Heart right ventricle (tissue), 16 donors: ENCODE data around the gene CASK. TPM values are rescaled to one million over a fixed set of nuclear protein-coding genes. Genes with fewer than 3 reads are reported as not detected.

Experiments
- ATAC-seq, 8 donors: fragments of 200-7000 bp; cut with Tn5 transposase; one replicate each; pipeline ENCODE4 v1.9.1; 2020; ENCODE audit warnings: mild to moderate bottlenecking in 8 of 8, moderate library complexity in 8 of 8, moderate number of reproducible peaks in 1 of 8
- DNase-seq, 2 donors: peaks; one replicate each; pipeline ENCODE4 v3.0.0-alpha.2; 2020
- H3K27ac ChIP-seq, 10 donors: fragments of 200-600 bp; sonication (generic) in 2 of 10; one replicate each; pipeline versions ENCODE4 v1.5.0 to v1.8.0; 2020 to 2022; ENCODE audit warnings: mild to moderate bottlenecking in 3 of 10
- H3K27me3 ChIP-seq, 7 donors: fragments of 200-600 bp; one replicate each; pipeline ENCODE4 v1.8.0; 2021 to 2022; ENCODE audit warnings: mild to moderate bottlenecking in 2 of 7
- H3K36me3 ChIP-seq, 9 donors: fragments of 200-600 bp; sonication (generic) in 1 of 9; one replicate each; pipeline versions ENCODE4 v1.5.0 to v1.8.0; 2020 to 2022; ENCODE audit warnings: mild to moderate bottlenecking in 2 of 9
- H3K4me1 ChIP-seq, 9 donors: fragments of 200-600 bp; sonication (generic) in 1 of 9; one replicate each; pipeline versions ENCODE4 v1.5.0 to v1.8.0; 2020 to 2022; ENCODE audit warnings: mild to moderate bottlenecking in 4 of 9
- H3K4me3 ChIP-seq, 10 donors: fragments of 200-600 bp; sonication (generic) in 2 of 10; one replicate each; pipeline versions ENCODE4 v1.5.0 to v1.8.0; 2020 to 2022; ENCODE audit warnings: mild to moderate bottlenecking in 7 of 10, moderate library complexity in 2 of 10
- H3K9me3 ChIP-seq, 11 donors: fragments of 200-600 bp in 10 of 11; sonication (generic) in 2 of 11; one replicate each; pipeline versions ENCODE4 v1.5.0 to v1.8.0; 2013 to 2022; ENCODE audit warnings: mild to moderate bottlenecking in 2 of 11, control low read depth in 1 of 11, moderate library complexity in 1 of 11
- CTCF ChIP-seq, 9 donors: fragments of 200-600 bp; sonication (generic) in 2 of 9; IDR thresholded peaks; one replicate each; pipeline versions ENCODE4 v1.5.0 to v1.8.0; 2021 to 2022; ENCODE audit warnings: antibody characterized with exemption in 9 of 9, mild to moderate bottlenecking in 5 of 9, moderate library complexity in 1 of 9
- WGBS, 2 donors: extraction: QIAGEN DNeasy Blood & Tissue Kit; methylation state at CpG; one replicate each; pipeline ENCODE4 v1.1.7; 2013; ENCODE audit warnings: inconsistent platforms in 1 of 2; 5-methylcytosine and 5-hydroxymethylcytosine counted together
- intact Hi-C, 10 donors: fragments of 100-400 bp; cut with DNase I; formaldehyde crosslinking; loops; one replicate each; pipeline versions ENCODE4 v1.11.1 to v1.14.2; 2022
- polyA plus RNA-seq, 2 donors: library from polyadenylated mRNA; stranded (reverse); fragments of 200-250 nt; gene quantifications; one replicate each; pipeline ENCODE4 v1.2.3, GENCODE V29; 2013
- total RNA-seq, 10 donors: library from RNA; stranded (reverse); fragmentation: NEBNext Ultra II Directional in 3 of 10; extraction: Animal tissue kit (Norgen Biotek cat#: 25700) in 3 of 10; gene quantifications; one replicate each; pipeline versions ENCODE4 v1.2.1 to v1.2.4, GENCODE V29; 2021 to 2023
- donor health status: Arrhythmogenic right ventricular cardiomyopathy.
- donor health status: ischemic (EF 13 %, LVEDD 7.1; RV severe dilation, severe dysfunction).
- donor health status: healthy with polysubstance abuse.
- donor health status: DM: no; HTN: yes; CAD: no.
- donor health status: DM: no; HTN: no; CAD: no.
- donor health status: ischemic (EF 25% LVEDD 6.9; RV normal size, moderate dysfunction).
- donor health status: ischemic (EF 25% LVEDD 5.7; RV mildly dilated, moderate dysfunction).
- donor health status: healthy.
- donor health status: DM: yes; HTN: yes; CAD: no.
- donor health status: Ischemic cardiomyopathy.
- donor health status: ischemic (EF 35%, LVEDD 5.7; RV mildly dilated, moderate dysfunction).
- donor health status: nonischemic (EF 11% LVEDD 7.7; RV severe dilation, severe dysfunction).
- donor health status: DM: yes; HTN: yes; CAD: no.
- donor health status: PGD.
- donor health status: ischemic (EF 29% LVEDD 5.4; RV normal size, mild dysfunction).
- donor health status: nonischemic (EF 23%, LVEDD 6.1; RV moderate dilation, normal function).

The CASK gene
- total and polyA plus RNA-seq, 12 donors = 2.2 to 20.7 (median 12.7) TPM

DNA sequence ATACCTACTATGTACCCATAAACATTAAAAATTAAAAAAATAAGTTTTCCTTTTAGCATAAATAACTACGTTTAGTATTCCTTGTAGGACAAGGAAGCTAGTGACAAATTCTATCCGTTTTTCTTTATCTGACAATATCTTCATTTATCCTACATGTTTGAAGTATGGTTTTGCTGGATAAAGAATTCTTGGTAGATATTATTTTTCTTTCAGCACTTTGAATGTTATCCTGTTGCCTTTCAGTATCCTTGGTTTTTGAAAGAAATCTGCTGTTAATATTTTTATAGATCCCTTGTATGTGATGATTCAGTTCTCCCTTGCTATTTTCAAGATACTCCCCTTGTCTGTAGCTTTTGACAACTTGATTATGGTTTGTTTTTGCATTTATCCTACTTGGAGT is 76.6 kb downstream of the CASK start:
- 91 to 94% methylated on average over 2 of the region's 2 CpGs for WGBS, 2 donors
- no peaks in the 10 kb centered on the region for H3K4me1 ChIP-seq
- DNase-seq (no peak), ATAC-seq (no peak)
- H3K4me3 ChIP-seq = no peak overlapping the region
- H3K27me3 ChIP-seq = no peaks in the 10 kb centered on the region
- H3K9me3 ChIP-seq = peaks cover 0 to 65% (median 26%) of the 10 kb centered on the region in 11 donors
- intact Hi-C loops = no loop called here
- no peak overlapping the region for H3K27ac ChIP-seq
- TF ChIP-seq CTCF (IDR thresholded peaks at IDR 0.05) = no peak
- H3K36me3 ChIP-seq = peaks cover 0 to 52% (median 0%) of the 10 kb centered on the region in 9 donors

DNA sequence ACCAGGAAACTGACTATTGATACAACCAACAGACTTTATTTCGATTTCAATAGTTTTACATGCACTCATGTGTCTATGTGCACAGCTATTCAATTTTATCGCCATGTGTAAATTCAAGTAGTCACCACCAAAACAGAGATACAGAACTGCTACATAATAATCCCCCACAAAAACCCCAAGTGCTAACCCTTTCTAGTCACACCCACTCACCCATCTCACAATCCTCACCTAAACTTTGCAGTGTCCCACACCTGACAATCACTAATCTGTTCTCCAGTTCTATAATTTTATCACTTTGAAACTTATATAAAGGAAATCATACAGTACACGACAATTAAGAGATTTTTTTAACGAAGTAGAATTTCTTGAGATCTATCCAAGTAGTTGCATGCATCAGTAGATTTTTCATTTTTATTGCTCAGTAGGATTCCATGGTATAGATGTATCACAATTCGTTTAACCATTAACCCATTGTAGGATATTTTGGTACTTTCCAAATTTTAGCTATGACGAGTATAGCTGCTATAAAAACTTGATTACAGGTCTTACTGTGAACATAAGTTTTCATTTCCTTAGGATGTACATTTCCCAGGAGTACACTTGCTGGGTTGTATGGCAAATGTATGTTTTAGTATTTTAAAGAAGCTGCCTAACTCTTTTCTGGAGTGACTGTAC is 85.9 kb downstream of the CASK start:
- intact Hi-C loops = no loop called here
- no peak overlapping the region for H3K4me3 ChIP-seq
- no peaks in the 10 kb centered on the region for H3K4me1 ChIP-seq
- H3K9me3 ChIP-seq = peaks cover 0 to 18% (median 0%) of the 10 kb centered on the region in 11 donors
- WGBS, 2 donors = 96% methylated on average over 6 of the region's 6 CpGs
- no peak overlapping the region for H3K27ac ChIP-seq
- TF ChIP-seq CTCF (IDR thresholded peaks at IDR 0.05) = no peak
- DNase-seq (no peak), ATAC-seq (no peak)
- no peaks in the 10 kb centered on the region for H3K36me3 ChIP-seq
- peaks cover 0 to 6% (median 0%) of the 10 kb centered on the region in 7 donors for H3K27me3 ChIP-seq

GRCh38 chrX:41828826-41829225 is 94.5 kb downstream of the CASK start:
- no peak overlapping the region for H3K27ac ChIP-seq

DNA sequence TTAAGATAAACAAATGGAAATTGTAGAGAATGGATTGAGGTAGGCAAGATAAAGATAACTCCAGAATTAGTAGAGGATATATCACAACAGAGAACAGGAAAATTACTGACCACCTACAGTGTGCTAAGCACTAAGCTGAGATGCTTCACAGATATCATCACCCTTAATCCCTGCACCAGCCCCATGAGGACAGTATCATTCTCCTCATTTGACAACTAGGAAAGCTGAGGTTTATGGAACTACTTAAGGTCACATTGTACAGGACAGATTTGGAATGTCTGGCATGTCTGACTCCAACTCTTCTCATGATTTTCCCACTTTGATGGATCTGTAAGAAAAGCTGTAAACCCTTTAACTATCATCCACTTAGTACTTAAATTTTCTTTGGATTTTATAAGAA is 95.5 kb downstream of the CASK start:
- DNase-seq (no peak), ATAC-seq (no peak)
- TF ChIP-seq CTCF (IDR thresholded peaks at IDR 0.05) = no peak
- no peaks in the 10 kb centered on the region for H3K4me1 ChIP-seq
- no peaks in the 10 kb centered on the region for H3K9me3 ChIP-seq
- intact Hi-C loops = no loop called here
- H3K4me3 ChIP-seq = no peak overlapping the region
- no peaks in the 10 kb centered on the region for H3K36me3 ChIP-seq
- H3K27ac ChIP-seq = no peak overlapping the region
- H3K27me3 ChIP-seq = peaks cover 0 to 7% (median 0%) of the 10 kb centered on the region in 7 donors

More at GRCh38 chrX:41828826-41829225, 94.5 kb downstream of the CASK start:
- DNase-seq (no peak), ATAC-seq (no peak)
- no peaks in the 10 kb centered on the region for H3K36me3 ChIP-seq
- H3K9me3 ChIP-seq = no peaks in the 10 kb centered on the region
- no peak for TF ChIP-seq CTCF (IDR thresholded peaks at IDR 0.05)
- no peaks in the 10 kb centered on the region for H3K4me1 ChIP-seq
- peaks cover 0 to 12% (median 0%) of the 10 kb centered on the region in 7 donors for H3K27me3 ChIP-seq
- no peak overlapping the region for H3K4me3 ChIP-seq
- WGBS, 2 donors = 97 to 100% methylated on average over 1 of the region's 1 CpG
- intact Hi-C loops = no loop called here
